HFF-Myc (cell line): ENCODE data around the gene SAA2.

ENCODE experiments used
- DNase-seq: peaks from one replicate; pipeline ENCODE4 v3.0.0-alpha.2; 2011; ENCODE audit warnings: low read depth; ENCODE audit errors: extremely low read depth
- H3K4me3 ChIP-seq: replicated peaks from 2 replicates; pipeline ENCODE4 v1.5.1; 2011; ENCODE audit warnings: low read depth, mild to moderate bottlenecking, control low read depth, low read length
- CTCF ChIP-seq: IDR thresholded peaks from 2 replicates; pipeline ENCODE4 v1.5.1; 2012; ENCODE audit warnings: mild to moderate bottlenecking, low read depth, low read length, control low read depth; ENCODE audit errors: missing control alignments

SAA2 gene

DNA sequence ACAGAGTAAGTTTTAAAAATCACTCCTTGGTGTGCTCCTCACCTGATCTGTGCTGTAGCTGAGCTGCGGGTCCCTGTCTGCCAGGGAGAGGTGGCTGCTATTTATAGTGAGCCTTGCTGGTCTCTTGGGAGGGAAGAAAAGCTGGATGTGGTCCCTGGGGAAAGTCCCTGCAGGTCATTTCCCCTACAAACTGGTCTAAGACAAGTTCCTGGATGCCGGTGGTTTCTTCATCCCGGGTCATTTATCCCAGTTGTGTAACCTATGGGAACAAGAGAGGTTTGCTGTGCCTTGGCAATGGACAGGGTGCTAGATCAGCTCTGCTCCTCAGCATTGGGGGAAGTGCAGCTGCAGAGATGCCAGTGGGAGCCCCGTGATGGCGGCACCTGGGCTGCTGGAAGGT, at the start of gene SAA2:
Gene SAA2, minus strand, starts transcription at position 108 of the 400 bp plus-strand sequence. CDS start 657 bp downstream, outside the sequence.
- TF ChIP-seq CTCF, result no peak
- H3K4me3 ChIP-seq, result no peak within 1 kb of the TSS
- no peak for DNase-seq

DNA sequence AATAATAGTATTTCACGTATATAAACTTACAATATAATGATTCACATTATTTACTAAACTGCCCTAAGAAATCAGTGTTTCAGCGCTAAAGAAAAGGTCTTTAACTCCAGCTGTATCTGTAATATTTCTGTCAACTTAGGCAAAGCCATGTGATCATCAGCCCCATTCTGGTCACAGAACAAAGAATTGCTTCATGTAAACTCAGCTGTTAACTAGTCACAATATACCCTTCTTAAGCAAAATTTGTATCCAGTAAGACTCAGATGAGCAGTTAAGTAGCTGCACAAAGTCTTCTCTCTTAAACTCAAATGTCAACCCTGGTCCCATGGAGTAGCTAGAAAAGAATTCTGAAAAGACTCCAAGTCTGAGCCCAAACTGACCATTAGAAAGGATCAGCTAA, 46.8 kb upstream of the SAA2 start:
- no peak for DNase-seq
- TF ChIP-seq CTCF, result no peak

DNA sequence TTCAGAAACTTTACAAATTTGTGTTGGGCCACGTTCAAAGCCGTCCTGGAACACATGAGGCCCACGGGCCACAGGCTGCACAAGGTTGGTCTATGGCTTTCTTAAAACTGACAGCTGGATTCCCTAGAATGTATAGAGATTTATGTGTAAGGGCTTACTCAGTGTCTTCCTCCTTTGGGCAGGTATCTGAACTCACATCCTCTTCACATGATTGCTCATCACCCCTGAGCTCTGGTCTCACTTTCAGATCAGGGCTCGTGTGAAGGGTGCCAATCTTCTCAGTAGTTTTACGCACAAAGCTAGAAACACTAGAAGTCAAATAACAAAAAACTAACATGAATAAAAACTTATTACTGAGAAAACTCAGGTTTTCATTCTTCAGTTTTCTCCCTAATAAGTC, 46.4 kb upstream of the SAA2 start:
- no peak for DNase-seq
- no peak for TF ChIP-seq CTCF

More for the DNA sequence above, 46.8 kb upstream of the SAA2 start:
- no peak overlapping the region for H3K4me3 ChIP-seq

DNA sequence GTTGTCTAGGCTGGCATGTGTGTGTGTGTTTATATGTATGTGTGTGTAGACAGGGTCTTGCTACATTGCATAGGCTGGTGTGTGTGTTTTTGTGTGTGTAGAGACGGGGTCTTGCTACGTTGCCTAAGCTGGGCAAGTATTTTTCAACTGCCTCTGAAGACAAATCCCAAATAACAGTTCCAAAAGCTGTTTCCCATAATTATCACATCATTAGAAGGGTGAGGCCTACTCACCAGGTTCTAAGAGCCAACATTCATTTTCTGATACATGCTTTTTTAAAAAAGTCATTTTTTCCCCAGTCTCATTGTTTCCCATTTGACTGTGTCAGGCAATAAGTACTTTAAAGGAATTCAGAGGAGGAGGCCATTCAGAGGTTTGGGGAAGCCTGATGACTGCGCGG, 40.4 kb upstream of the SAA2 start:
- TF ChIP-seq CTCF, result no peak
- DNase-seq, result no peak
- H3K4me3 ChIP-seq, result no peak overlapping the region

More for the DNA sequence above, 46.4 kb upstream of the SAA2 start:
- no peak overlapping the region for H3K4me3 ChIP-seq

DNA sequence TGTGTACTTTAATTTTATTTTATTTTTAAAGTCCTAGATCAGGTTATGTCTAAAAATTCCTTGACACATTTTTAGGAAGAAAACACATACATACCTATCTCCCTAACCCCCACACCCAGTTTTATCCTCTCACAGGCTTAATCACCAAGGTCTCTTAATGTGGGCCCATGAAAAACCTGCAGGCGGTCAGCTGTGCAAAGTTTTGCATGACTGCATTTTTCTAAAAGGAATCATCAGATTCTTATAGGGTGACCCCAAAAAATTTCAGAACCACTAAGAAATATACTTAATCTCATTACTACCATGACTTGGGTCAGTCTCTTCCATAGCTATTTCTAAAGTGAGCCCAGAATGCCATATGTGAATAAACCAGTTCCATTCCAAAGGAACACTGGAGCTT, 37.4 kb upstream of the SAA2 start:
- TF ChIP-seq CTCF, result no peak
- DNase-seq, result no peak
- no peak overlapping the region for H3K4me3 ChIP-seq

DNA sequence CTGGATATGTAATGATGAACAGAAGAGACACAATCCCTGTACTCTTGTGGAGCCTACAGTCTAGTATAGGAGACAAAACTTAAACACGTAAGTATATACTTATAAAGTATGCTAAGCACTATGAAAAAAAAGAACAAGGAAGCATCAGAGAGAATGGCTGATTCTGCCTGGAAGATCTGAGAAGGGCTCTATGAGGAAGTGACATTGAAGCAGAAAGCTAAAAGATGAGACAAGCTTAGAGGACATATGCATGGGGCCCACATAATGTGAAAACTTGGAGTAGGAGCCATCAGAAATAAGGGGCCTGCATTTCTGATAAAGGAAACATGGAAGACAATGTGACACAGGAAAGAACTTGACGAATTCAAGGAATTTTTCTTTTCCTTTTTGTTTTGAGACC, 34.2 kb upstream of the SAA2 start:
- no peak for TF ChIP-seq CTCF
- no peak for DNase-seq
- no peak overlapping the region for H3K4me3 ChIP-seq

- H3K4me3 ChIP-seq, result no peak overlapping the region
- no peak for TF ChIP-seq CTCF
- DNase-seq, result no peak
Measured at GRCh38 chr11:18280438-18281045, 32.1 kb upstream of the SAA2 start.
